NCI-H345 (cell line): ENCODE results near the gene SNX1.

ENCODE experiments used
- DNase-seq: peaks from one replicate; lab custom pipeline; 2025; lab: John Stamatoyannopoulos, UW

SNX1 gene

DNA sequence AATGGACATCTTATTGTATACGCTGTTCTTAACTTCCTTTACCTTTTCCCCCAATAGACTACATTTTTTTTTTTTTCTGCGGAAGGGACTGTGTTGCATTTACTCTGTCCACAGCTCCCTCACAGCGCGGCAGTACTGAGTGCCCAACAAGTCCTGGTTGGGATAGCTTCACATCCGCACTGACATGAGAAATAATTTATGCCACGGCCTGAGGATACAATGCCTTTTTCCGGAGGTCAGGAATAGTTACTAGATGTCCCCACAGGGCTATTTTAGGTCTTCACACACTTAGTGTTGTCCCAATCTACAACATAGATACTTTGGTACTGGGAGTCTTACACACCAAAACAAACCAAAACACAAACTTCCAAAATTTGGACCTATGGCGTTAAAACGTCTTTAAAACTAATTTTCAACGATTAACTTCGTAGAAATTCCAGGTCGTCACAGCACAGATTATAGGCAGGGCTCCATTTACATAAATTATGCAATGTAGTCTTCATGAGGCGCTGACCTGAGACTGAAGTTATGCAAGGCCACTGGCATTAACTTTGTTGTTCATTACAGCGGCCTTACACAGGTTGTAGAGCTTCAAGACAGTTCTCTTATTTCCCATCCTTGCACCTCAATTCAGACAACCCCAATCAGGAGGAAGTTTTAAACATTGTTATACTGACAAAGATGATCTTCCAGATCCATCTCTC is 68.0 kb downstream of the SNX1 start:
- DNase-seq = no peak

DNA sequence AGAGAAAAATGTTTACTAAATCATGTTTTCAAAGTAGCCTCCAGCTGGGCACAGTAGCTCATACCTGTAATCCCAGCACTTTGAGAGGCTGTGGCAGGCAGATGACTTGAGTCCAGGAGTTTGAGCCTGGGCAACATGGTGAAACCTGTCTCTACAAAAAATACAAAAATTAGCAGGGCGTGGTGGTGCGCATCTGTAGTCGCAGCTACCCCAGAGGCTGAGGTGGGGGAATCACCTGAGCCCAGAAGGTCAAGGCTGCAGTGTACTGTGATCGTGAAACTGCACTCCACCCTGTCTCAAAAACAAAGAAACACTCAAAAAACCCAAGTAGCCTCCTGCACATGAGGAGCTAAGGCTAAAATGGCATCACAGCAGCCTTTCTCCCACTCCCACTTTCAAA is 68.7 kb downstream of the SNX1 start:
- DNase-seq = no peak

DNA sequence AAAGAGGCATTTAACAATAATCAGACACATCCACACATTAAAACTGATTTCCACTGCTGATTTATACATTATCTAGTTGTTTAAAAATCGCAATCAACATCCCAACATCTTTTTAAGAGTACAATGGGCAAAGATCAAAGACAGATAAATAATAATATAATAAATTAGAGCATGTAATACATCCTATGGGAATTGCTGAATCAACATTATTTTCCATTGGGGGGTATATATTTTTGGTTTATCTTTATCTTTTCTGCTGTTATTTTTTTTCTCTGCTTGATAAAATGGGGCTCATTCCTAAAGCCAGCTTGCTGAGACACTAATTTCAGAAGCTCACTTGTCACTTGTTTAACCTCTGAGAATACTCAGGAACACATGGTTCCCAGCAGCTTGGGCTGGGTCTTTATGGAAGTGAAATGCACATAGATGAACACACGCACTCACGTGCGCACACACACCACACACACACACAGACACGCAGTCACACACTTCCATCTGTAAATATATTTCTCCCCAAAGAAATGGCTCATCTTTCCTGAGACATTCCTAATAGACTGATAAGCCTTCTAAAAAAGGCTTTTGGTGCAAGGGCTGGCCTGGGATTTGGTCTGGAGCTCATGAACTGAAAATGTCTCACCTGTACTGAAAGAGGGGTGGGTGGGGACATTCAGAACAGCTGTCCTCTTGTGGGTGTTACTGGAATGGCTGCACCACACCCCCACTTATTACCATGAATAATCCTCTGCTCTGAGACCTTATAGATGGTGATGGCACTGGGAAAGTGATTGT is 70.5 kb downstream of the SNX1 start:
- no peak for DNase-seq

DNA sequence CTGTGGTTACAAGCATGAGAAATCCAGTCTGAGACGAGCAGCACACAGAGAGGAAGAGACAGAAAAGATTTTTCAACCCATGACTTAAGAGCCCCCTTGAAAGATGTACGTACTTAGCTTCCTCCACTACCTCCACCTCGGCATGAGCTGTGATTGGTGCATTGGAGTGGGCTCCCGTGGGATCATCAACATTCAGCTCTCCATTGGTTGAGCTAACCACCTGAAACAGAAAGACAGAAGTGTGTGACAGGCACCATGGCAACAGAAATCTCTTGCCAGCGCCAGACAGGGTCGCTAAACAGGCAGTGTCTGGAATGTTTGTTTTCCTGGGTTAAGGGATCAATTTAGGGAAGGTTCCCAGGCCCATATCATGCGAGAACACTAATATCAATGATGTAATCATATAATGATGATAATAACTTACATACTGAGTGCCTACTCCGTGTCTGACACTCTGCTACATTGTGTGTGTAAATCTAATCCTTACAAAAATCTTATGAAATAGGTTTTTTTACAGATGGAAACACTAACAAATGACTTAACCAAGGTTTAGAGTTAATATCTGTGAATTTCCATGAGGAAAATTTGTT is 84.5 kb downstream of the SNX1 start:
- no peak for DNase-seq

DNA sequence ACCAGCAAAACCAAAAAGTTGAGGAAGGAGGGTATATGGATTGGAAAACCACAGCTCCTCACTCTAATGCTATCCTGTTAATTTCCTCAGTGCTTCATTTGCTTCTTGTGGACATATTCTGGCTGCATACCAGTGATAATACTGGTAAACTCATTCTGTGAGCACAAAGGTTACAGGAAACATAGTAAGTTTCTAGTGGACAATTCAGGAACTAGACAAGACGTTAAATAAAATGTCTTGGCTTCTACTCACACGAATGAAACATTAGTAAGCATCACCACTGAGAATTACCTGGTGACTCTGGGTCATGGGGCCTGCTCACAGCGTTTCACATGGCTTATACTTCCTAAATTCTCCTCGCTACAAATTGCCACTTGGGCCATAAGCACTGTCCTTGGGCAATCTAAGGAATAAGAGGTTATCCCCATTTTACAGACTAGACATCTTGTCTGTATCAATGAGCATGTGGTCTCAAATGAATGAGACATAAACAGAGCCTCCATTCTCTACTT is 87.1 kb downstream of the SNX1 start:
- no peak for DNase-seq

DNA sequence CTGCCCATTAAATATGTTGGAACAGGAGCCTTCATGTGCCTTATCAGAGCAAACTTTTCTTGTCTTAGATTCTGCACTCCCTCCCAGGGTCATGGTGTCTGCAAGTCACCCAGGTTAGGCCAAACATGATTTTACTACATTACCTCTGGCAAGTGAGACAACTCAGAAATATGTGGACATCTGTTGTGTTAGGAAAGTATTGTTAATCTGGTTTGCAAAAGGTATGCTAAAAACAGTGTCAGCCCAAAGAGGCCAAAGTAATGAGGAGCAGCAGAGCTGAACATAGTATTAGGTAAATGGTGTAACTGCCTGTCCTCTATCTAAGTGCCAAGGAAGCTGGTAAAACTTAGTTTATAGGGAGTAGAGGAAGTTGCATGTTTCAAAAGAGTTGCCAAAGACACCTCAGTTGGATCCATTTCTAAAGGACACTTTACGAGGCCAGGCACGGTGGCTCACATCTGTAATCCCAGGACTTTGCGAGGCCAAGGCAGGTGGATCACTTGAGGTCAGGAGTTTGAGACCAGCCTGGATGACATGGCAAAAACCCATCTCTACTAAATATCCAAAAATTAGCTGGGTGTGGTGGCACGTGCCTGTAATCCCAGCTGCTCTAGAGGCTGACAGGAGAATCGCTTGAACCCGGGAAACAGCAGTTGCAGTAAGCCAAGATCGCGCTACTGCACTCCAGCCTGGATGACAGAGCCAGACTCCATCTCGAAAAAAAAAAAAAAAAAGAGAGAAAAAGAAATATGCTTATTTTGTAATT is 89.5 kb downstream of the SNX1 start:
- DNase-seq = no peak

DNA sequence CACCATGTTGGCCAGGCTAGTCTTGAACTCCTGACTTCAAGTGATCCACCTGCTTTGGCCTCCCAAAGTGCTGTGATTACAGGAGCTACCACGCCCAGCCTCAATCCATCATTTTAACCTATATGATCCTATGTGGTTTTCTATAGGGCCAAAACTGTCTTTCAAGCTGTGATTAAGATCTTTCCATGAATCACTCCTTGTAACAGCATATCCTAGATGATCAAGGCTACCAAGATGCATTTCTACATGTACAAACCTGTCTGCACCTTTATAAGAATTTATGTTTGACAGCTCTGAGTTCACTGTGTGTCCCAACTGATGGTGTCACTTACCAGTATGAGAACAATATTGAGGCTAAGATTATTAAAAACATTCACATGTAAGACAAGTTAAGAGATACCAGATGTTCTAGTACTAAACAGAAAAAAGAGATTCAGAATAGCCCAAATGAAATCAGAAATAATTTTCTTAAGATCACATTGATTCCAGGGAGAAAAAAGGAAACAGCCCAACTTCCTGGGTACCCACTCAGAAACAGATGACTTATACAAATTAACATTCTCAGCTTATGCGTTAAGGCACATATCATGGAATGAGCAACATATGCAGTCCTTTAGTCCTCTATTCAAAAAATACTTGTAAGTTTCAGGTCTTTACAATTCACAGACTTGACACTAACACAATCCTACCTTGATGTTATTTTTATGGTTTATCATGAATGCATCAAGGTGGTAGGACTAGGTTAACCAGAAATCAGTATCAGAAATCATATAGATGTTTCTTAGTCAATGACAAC is 91.8 kb downstream of the SNX1 start:
- no peak for DNase-seq
